Measurements from ENCODE around the gene IFITM2. TPM values are rescaled to one million over a fixed set of nuclear protein-coding genes. Genes with fewer than 3 reads are reported as not detected.

Gene IFITM2
- total and polyA plus RNA-seq, 4 donors: 75.7 to 4,189 (median 860) TPM

DNA sequence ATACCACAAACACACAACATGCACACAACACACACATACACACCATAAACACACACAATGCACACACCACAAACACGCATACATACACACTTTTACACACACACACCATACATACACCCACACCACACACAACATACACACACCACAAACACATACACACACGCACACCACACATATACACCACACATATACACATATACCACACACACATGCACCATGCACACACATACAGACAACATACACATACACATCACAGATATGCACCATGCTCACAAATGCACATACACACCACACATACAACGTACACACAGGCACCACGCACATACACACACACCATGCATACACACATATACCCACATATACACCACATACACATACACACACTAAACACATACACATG, 50.0 kb downstream of the IFITM2 start:
- Histone ChIP-seq H3K27ac (ENCODE audit: low read depth in 1 of 2, low read length in 1 of 2) (no peak overlapping the region), H3K36me3 (ENCODE audit: control insufficient read depth in 4 of 4, insufficient read depth in 4 of 4, low read length in 4 of 4) (peaks cover 0 to 16% (median 1%) of the 10 kb centered on the region in 4 donors), H3K9ac (ENCODE audit: insufficient read depth in 1 of 2, low read length in 2 of 2) (no peak overlapping the region), H3K27me3 (ENCODE audit: control insufficient read depth in 3 of 3, insufficient read depth in 3 of 3, low read length in 2 of 3) (no peaks in the 10 kb centered on the region), H3K4me3 (no peak overlapping the region), H3K9me3 (ENCODE audit: control insufficient read depth in 4 of 4, insufficient read depth in 3 of 4, low read length in 3 of 4) (peaks cover 0 to 7% (median 4%) of the 10 kb centered on the region in 4 donors), H3K4me1 (ENCODE audit: control insufficient read depth in 5 of 5, insufficient read depth in 5 of 5, low read length in 5 of 5) (peaks cover 0 to 28% (median 8%) of the 10 kb centered on the region in 5 donors)
- TF ChIP-seq, protein P1, sequence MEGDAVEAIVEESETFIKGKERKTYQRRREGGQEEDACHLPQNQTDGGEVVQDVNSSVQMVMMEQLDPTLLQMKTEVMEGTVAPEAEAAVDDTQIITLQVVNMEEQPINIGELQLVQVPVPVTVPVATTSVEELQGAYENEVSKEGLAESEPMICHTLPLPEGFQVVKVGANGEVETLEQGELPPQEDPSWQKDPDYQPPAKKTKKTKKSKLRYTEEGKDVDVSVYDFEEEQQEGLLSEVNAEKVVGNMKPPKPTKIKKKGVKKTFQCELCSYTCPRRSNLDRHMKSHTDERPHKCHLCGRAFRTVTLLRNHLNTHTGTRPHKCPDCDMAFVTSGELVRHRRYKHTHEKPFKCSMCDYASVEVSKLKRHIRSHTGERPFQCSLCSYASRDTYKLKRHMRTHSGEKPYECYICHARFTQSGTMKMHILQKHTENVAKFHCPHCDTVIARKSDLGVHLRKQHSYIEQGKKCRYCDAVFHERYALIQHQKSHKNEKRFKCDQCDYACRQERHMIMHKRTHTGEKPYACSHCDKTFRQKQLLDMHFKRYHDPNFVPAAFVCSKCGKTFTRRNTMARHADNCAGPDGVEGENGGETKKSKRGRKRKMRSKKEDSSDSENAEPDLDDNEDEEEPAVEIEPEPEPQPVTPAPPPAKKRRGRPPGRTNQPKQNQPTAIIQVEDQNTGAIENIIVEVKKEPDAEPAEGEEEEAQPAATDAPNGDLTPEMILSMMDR (IDR thresholded peaks at IDR 0.05; ENCODE audit: control extremely low read depth, extremely low read depth): no peak
- 94 to 95% methylated on average over 4 of the region's 4 CpGs for WGBS, 2 donors
- ATAC-seq (ENCODE audit: insufficient read depth, low FRiP score) (no peak), DNase-seq (no peak)

DNA sequence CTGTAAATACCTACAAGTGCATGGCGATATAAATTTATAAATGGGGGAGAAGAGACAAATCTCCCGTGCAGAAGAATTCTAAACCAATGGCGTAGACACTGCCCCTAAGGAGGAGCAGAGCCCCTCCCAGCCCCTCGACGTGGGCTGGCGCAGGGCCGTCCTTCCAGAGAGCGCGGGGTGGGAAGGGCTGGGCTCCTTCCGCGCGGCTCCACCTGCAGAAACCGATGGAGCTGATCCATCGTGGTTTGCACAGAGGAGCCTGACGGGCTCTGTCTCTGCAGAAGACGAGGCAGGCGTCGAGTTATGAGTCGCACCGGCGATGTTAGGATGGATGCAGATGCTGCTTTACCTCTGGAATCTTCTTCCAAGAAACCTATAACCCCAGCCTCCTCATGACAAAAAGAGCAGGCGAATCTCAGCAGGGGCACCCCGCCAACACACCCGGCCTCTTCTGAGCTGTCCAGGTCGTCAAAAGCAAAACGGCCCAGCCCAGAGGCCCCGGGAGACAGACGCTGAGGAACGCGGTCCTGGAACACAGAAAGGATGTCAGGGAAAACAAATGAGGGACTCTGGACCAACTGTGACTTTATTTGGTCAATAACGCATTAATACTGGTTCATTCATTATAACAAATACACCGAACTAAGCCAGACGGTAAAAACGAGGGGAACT, 50.6 kb downstream of the IFITM2 start:
- no peaks in the 10 kb centered on the region for H3K27me3 ChIP-seq (ENCODE audit: control insufficient read depth in 3 of 3, insufficient read depth in 3 of 3, low read length in 2 of 3)
- no peak overlapping the region for H3K9ac ChIP-seq (ENCODE audit: insufficient read depth in 1 of 2, low read length in 2 of 2)
- H3K36me3 ChIP-seq (ENCODE audit: control insufficient read depth in 4 of 4, insufficient read depth in 4 of 4, low read length in 4 of 4): peaks cover 0 to 16% (median 1%) of the 10 kb centered on the region in 4 donors
- H3K27ac ChIP-seq (ENCODE audit: low read depth in 1 of 2, low read length in 1 of 2): no peak overlapping the region
- ATAC-seq (ENCODE audit: insufficient read depth, low FRiP score) (no peak), DNase-seq (no peak)
- peaks cover 0 to 22% (median 8%) of the 10 kb centered on the region in 5 donors for H3K4me1 ChIP-seq (ENCODE audit: control insufficient read depth in 5 of 5, insufficient read depth in 5 of 5, low read length in 5 of 5)
- TF ChIP-seq, protein P1 (IDR thresholded peaks at IDR 0.05; ENCODE audit: control extremely low read depth, extremely low read depth): no peak
- WGBS, 2 donors: 47 to 69% methylated on average over 34 of the region's 34 CpGs
- peaks cover 0 to 7% (median 4%) of the 10 kb centered on the region in 4 donors for H3K9me3 ChIP-seq (ENCODE audit: control insufficient read depth in 4 of 4, insufficient read depth in 3 of 4, low read length in 3 of 4)
- no peak overlapping the region for H3K4me3 ChIP-seq

Small RNA genes lying within 50 kb of the gene (small RNA-seq; reads per million reads assigned to genes)
- gene AC136475.6 (ENCODE audit: low replicate concordance): not detected

Other genes with a start within 250 kb of the IFITM2 start
- not detected for gene SCGB1C1, start 114.7 kb upstream of the IFITM2 start, total RNA-seq
- not detected for gene SCGB1C1, start 114.7 kb upstream of the IFITM2 start, polyA plus RNA-seq
- 10 to 100 TPM; 29.7 to 58.7 TPM for gene BET1L, start 100.4 kb upstream of the IFITM2 start, total RNA-seq
- 10 to 100 TPM; 30.1 to 49.9 TPM for gene BET1L, start 100.4 kb upstream of the IFITM2 start, polyA plus RNA-seq
- 100 to 1,000 TPM; 104 to 122 TPM for gene RIC8A, start 100.1 kb upstream of the IFITM2 start, total RNA-seq
- 10 to 100 TPM; 52.1 to 83.2 TPM for gene RIC8A, start 100.1 kb upstream of the IFITM2 start, polyA plus RNA-seq
- gene SIRT3, start 71.5 kb upstream of the IFITM2 start, total RNA-seq: 10 to 100 TPM; 16.0 to 21.2 TPM
- gene SIRT3, start 71.5 kb upstream of the IFITM2 start, polyA plus RNA-seq: 10 to 100 TPM; 14.6 to 16.9 TPM
- gene PSMD13, start 70.8 kb upstream of the IFITM2 start, total RNA-seq: 100 to 1,000 TPM in 1 of 2 donors, 10 to 100 TPM in 1; 75.2 to 131 TPM
- 100 to 1,000 TPM; 158 to 184 TPM for gene PSMD13, start 70.8 kb upstream of the IFITM2 start, polyA plus RNA-seq
- 1 to 10 TPM; 2.1 to 2.7 TPM for gene NLRP6, start 29.4 kb upstream of the IFITM2 start, total RNA-seq
- 1 to 10 TPM in 1 of 2 donors, under 1 TPM in 1; 0.08 to 9.6 TPM for gene NLRP6, start 29.4 kb upstream of the IFITM2 start, polyA plus RNA-seq
- 10 to 100 TPM; 21.6 to 63.3 TPM for gene PGGHG, start 18.7 kb upstream of the IFITM2 start, total RNA-seq
- gene PGGHG, start 18.7 kb upstream of the IFITM2 start, polyA plus RNA-seq: 100 to 1,000 TPM; 112 to 145 TPM
- not detected for gene IFITM5, start 8.3 kb upstream of the IFITM2 start, total RNA-seq
- gene IFITM5, start 8.3 kb upstream of the IFITM2 start, polyA plus RNA-seq: not detected
- 100 to 1,000 TPM in 1 of 2 donors, 10 to 100 TPM in 1; 53.3 to 104 TPM for gene IFITM1, start 6.2 kb downstream of the IFITM2 start, total RNA-seq
- gene IFITM1, start 6.2 kb downstream of the IFITM2 start, polyA plus RNA-seq: 100 to 1,000 TPM; 275 to 531 TPM
- gene IFITM3, start 13.0 kb downstream of the IFITM2 start, total RNA-seq: 100 to 1,000 TPM; 191 to 903 TPM
- 1,000 to 10,000 TPM; 1,642 to 2,585 TPM for gene IFITM3, start 13.0 kb downstream of the IFITM2 start, polyA plus RNA-seq
- gene B4GALNT4, start 61.7 kb downstream of the IFITM2 start, total RNA-seq: 1 to 10 TPM; 1.4 to 6.8 TPM
- 1 to 10 TPM; 2.1 to 4.6 TPM for gene B4GALNT4, start 61.7 kb downstream of the IFITM2 start, polyA plus RNA-seq
- gene PKP3, start 86.4 kb downstream of the IFITM2 start, total RNA-seq: 10 to 100 TPM; 15.7 to 63.1 TPM
- 10 to 100 TPM; 33.8 to 46.8 TPM for gene PKP3, start 86.4 kb downstream of the IFITM2 start, polyA plus RNA-seq
- 10 to 100 TPM; 25.7 to 87.3 TPM for gene SIGIRR, start 107.2 kb downstream of the IFITM2 start, total RNA-seq
- gene SIGIRR, start 107.2 kb downstream of the IFITM2 start, polyA plus RNA-seq: 100 to 1,000 TPM in 1 of 2 donors, 10 to 100 TPM in 1; 43.4 to 112 TPM
- gene ANO9, start 134.2 kb downstream of the IFITM2 start, total RNA-seq: 10 to 100 TPM in 1 of 2 donors, 1 to 10 TPM in 1; 5.8 to 17.6 TPM
- gene ANO9, start 134.2 kb downstream of the IFITM2 start, polyA plus RNA-seq: 10 to 100 TPM in 1 of 2 donors, 1 to 10 TPM in 1; 8.7 to 18.6 TPM
- gene PTDSS2, start 142.5 kb downstream of the IFITM2 start, total RNA-seq: 10 to 100 TPM; 26.8 to 29.4 TPM
- gene PTDSS2, start 142.5 kb downstream of the IFITM2 start, polyA plus RNA-seq: 10 to 100 TPM; 20.4 to 36.5 TPM
- gene RNH1, start 199.4 kb downstream of the IFITM2 start, total RNA-seq: 100 to 1,000 TPM; 152 to 313 TPM
- gene RNH1, start 199.4 kb downstream of the IFITM2 start, polyA plus RNA-seq: 100 to 1,000 TPM; 153 to 315 TPM
- 10 to 100 TPM; 20.5 to 73.5 TPM for gene HRAS, start 227.8 kb downstream of the IFITM2 start, total RNA-seq
- 100 to 1,000 TPM in 1 of 2 donors, 10 to 100 TPM in 1; 65.8 to 133 TPM for gene HRAS, start 227.8 kb downstream of the IFITM2 start, polyA plus RNA-seq
- 10 to 100 TPM in 1 of 2 donors, 1 to 10 TPM in 1; 3.4 to 11.7 TPM for gene LRRC56, start 229.7 kb downstream of the IFITM2 start, total RNA-seq
- gene LRRC56, start 229.7 kb downstream of the IFITM2 start, polyA plus RNA-seq: 1 to 10 TPM; 3.8 to 5.7 TPM

All from lung (tissue), 13 donors.